Stimulated activated naive CD8-positive, alpha-beta T cell treated with anti-CD3 and anti-CD28 coated beads, Interleukin-15, Interleukin-2, amounts not matched to agents 100 ng/mL and 50 ng/mL, for 24 hours (primary cell): Measurements from ENCODE around the gene DOCK2.

Experiments
- H3K27ac Mint-ChIP-seq: one replicate; pipeline ENCODE4 v1.8.0; 2021; ENCODE audit warnings: mild to moderate bottlenecking, mixed read lengths
- H3K27me3 Mint-ChIP-seq: one replicate; pipeline ENCODE4 v1.8.0; 2021; ENCODE audit warnings: mixed read lengths
- H3K36me3 Mint-ChIP-seq: one replicate; pipeline ENCODE4 v1.8.0; 2021; ENCODE audit warnings: low read depth, mixed read lengths
- H3K4me1 Mint-ChIP-seq: one replicate; pipeline ENCODE4 v1.8.0; 2021; ENCODE audit warnings: low read depth, mixed read lengths
- H3K4me3 Mint-ChIP-seq: one replicate; pipeline ENCODE4 v1.8.0; 2021; ENCODE audit warnings: mild to moderate bottlenecking, mixed read lengths
- H3K9me3 Mint-ChIP-seq: one replicate; pipeline ENCODE4 v1.8.0; 2021; ENCODE audit warnings: mixed read lengths

DOCK2 gene

GRCh38 chr5:170120576-170120975, 483.5 kb downstream of the DOCK2 start:
- H3K9me3 Mint-ChIP-seq = peaks cover 4% of the 10 kb centered on the region
- H3K27ac Mint-ChIP-seq = no peak overlapping the region
- no peaks in the 10 kb centered on the region for H3K4me1 Mint-ChIP-seq
- no peak overlapping the region for H3K4me3 Mint-ChIP-seq
- H3K36me3 Mint-ChIP-seq = peaks cover under 1% of the 10 kb centered on the region
- H3K27me3 Mint-ChIP-seq = peaks cover 12% of the 10 kb centered on the region

GRCh38 chr5:170121321-170121720, 484.2 kb downstream of the DOCK2 start:
- Mint-ChIP-seq H3K4me3 (no peak overlapping the region), H3K27me3 (peaks cover 20% of the 10 kb centered on the region), H3K36me3 (peaks cover 8% of the 10 kb centered on the region), H3K9me3 (peaks cover 11% of the 10 kb centered on the region), H3K4me1 (no peaks in the 10 kb centered on the region), H3K27ac (no peak overlapping the region)

GRCh38 chr5:170126061-170126460, 489.0 kb downstream of the DOCK2 start:
- Mint-ChIP-seq H3K27me3 (peaks cover 37% of the 10 kb centered on the region), H3K9me3 (peaks cover 22% of the 10 kb centered on the region), H3K36me3 (peaks cover 10% of the 10 kb centered on the region), H3K4me3 (no peak overlapping the region), H3K4me1 (no peaks in the 10 kb centered on the region), H3K27ac (no peak overlapping the region)

GRCh38 chr5:170126626-170127025, 489.6 kb downstream of the DOCK2 start:
- H3K27me3 Mint-ChIP-seq = peaks cover 37% of the 10 kb centered on the region
- H3K36me3 Mint-ChIP-seq = peaks cover 10% of the 10 kb centered on the region
- peaks cover 22% of the 10 kb centered on the region for H3K9me3 Mint-ChIP-seq
- no peak overlapping the region for H3K4me3 Mint-ChIP-seq
- H3K27ac Mint-ChIP-seq = no peak overlapping the region
- H3K4me1 Mint-ChIP-seq = no peaks in the 10 kb centered on the region

GRCh38 chr5:170131235-170131634, 494.2 kb downstream of the DOCK2 start:
- Mint-ChIP-seq H3K4me1 (no peaks in the 10 kb centered on the region), H3K27ac (no peak overlapping the region), H3K4me3 (no peak overlapping the region), H3K36me3 (peaks cover 3% of the 10 kb centered on the region), H3K9me3 (peaks cover 11% of the 10 kb centered on the region), H3K27me3 (peaks cover 29% of the 10 kb centered on the region)

- Mint-ChIP-seq H3K9me3 (peaks cover under 1% of the 10 kb centered on the region), H3K4me3 (no peak overlapping the region), H3K27ac (no peak overlapping the region), H3K36me3 (no peaks in the 10 kb centered on the region), H3K4me1 (no peaks in the 10 kb centered on the region), H3K27me3 (peaks cover 17% of the 10 kb centered on the region)
These were observed 495.3 kb downstream of the DOCK2 start for GRCh38 chr5:170132269-170132975.
